Measurements from ENCODE around the gene UBE2S. TPM values are rescaled to one million over a fixed set of nuclear protein-coding genes. Genes with fewer than 3 reads are reported as not detected.

The UBE2S gene
- total and polyA plus RNA-seq, 2 of the 8 experiments (the other 6 are each of a cell fraction or from before 2014, with no cell fraction given) = 398 to 530 TPM

DNA sequence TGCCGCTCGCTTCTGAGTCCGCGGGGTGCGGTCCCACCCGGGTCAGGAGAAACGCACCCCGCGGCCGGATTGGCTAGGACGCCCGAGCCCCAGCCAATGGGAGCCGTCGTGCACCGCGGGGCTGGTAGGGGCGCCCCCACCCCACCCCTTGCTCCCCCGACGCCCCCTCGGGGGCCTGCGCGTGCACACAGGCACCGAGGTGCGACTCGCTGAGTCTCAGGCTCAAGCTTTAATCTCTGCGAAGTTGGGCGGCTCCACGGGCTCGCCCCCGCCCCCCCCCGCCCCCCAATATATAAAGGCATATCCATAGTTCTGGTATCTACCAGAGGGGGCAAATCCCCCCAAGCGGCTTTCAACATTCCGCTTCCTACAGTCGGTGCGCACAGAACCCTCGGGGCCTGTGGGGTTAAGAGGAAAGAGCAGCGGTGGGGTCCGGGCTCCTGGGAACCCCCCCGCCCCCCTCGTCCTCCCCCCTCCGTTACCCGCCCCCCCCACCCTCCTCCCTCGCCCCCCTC, 52.8 kb downstream of the UBE2S start, which contains the start of gene COX6B2 (continued):
- TF ChIP-seq SP2 (IDR thresholded peaks at IDR 0.05; ENCODE audit: low read length) (no peak), SUZ12 (IDR thresholded peaks at IDR 0.05; ENCODE audit: low read length) (0 out of 2 replicates have a peak, but pooled peaks have one; percentile 23), TAF1 (IDR thresholded peaks at IDR 0.05; ENCODE audit: low read depth, low read length) (0 out of 2 replicates have a peak, but pooled peaks have one; percentile 25), SIX5 (IDR thresholded peaks at IDR 0.05; ENCODE audit: low read depth, low read length) (no peak), RNF2 (IDR thresholded peaks at IDR 0.05; ENCODE audit: borderline replicate concordance, low read depth, low read length, missing control alignments, poor library complexity, severe bottlenecking) (no peak), NRF1 (IDR thresholded peaks at IDR 0.05; ENCODE audit: low read depth, low read length) (no peak), ASH2L (IDR thresholded peaks at IDR 0.05; ENCODE audit: low read length) (peak; percentile 30), JUN (IDR thresholded peaks at IDR 0.05; ENCODE audit: low read depth, low read length) (no peak), KDM4A (IDR thresholded peaks at IDR 0.05; ENCODE audit: low read depth, low read length, severe bottlenecking) (no peak), YY1 (IDR thresholded peaks at IDR 0.05; ENCODE audit: low read depth, low read length) (no peak)
- TF ChIP-seq, protein P1, sequence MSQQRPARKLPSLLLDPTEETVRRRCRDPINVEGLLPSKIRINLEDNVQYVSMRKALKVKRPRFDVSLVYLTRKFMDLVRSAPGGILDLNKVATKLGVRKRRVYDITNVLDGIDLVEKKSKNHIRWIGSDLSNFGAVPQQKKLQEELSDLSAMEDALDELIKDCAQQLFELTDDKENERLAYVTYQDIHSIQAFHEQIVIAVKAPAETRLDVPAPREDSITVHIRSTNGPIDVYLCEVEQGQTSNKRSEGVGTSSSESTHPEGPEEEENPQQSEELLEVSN (IDR thresholded peaks at IDR 0.05) = no peak
- TF ChIP-seq, protein P2, sequence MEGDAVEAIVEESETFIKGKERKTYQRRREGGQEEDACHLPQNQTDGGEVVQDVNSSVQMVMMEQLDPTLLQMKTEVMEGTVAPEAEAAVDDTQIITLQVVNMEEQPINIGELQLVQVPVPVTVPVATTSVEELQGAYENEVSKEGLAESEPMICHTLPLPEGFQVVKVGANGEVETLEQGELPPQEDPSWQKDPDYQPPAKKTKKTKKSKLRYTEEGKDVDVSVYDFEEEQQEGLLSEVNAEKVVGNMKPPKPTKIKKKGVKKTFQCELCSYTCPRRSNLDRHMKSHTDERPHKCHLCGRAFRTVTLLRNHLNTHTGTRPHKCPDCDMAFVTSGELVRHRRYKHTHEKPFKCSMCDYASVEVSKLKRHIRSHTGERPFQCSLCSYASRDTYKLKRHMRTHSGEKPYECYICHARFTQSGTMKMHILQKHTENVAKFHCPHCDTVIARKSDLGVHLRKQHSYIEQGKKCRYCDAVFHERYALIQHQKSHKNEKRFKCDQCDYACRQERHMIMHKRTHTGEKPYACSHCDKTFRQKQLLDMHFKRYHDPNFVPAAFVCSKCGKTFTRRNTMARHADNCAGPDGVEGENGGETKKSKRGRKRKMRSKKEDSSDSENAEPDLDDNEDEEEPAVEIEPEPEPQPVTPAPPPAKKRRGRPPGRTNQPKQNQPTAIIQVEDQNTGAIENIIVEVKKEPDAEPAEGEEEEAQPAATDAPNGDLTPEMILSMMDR (IDR thresholded peaks at IDR 0.05; ENCODE audit: control extremely low read depth in 1 of 3, insufficient read depth in 1 of 3, low read depth in 1 of 3, low read length in 3 of 3) = no peak

Data from H1 (cell line).